Left renal pelvis (tissue), 4 donors: ENCODE results near the gene SRA1. TPM values are rescaled to one million over a fixed set of nuclear protein-coding genes. Genes with fewer than 3 reads are reported as not detected.
A peak's percentile ranks its signal among the peaks of the same experiment; 100 is the strongest.
"Not testable (repeated sequence)": the region's sequence is repeated elsewhere in the genome, so short reads cannot be mapped to it uniquely, and the experiment has no call there.

Experiments used
- DNase-seq, 4 donors: peaks; one replicate each; pipeline ENCODE4 v3.0.0-alpha.2; 2013; ENCODE audit warnings: low read depth in 4 of 4, low spot score in 3 of 4
- polyA plus RNA-seq, 4 donors: library from polyadenylated mRNA; unstranded; fragments of 120-200 nt; gene quantifications; one replicate each; pipeline ENCODE4 v1.2.1, GENCODE V29; 2013; ENCODE audit not compliant: insufficient read length in 4 of 4

Gene SRA1
- polyA plus RNA-seq: 10 to 100 TPM; 21.8 to 32.0 (median 27.9) TPM

GRCh38 chr5:140557136-140557805 is at the start of gene SRA1:
SRA1 (minus strand) TSS chr5:140557473; CDS start chr5:140557452, 21 bp downstream.
- peak; percentile 73 to 80 (median 74) for DNase-seq

- DNase-seq: no peak
Observed at GRCh38 chr5:140607031-140607430, 49.8 kb upstream of the SRA1 start.

DNA sequence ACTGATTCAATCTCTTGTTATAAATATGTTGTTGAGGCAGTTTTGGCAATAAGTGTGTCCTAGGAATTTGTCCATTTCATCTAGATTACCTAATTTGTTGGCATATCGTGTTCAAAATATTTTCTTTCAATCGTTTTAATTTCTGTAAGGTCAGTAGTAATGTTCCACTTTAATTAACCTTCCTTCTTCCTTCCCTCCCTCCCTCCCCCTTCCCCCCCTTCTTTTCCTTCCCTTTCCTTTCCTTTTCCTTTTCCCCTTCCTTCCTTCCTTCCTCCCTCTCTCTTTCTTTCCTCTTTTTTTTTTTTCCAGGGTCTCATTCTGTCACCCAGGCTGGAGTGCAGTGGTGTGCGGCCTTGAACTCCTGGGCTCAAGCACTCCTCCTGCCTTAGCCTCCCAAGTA is 48.6 kb upstream of the SRA1 start:
- DNase-seq: no peak

- DNase-seq: no peak
Observed at GRCh38 chr5:140603734-140604133, 46.5 kb upstream of the SRA1 start.

GRCh38 chr5:140603446-140603698 is 46.1 kb upstream of the SRA1 start:
- not testable (repeated sequence) for DNase-seq

GRCh38 chr5:140602147-140602546 is 44.9 kb upstream of the SRA1 start:
- DNase-seq: no peak

GRCh38 chr5:140600096-140600495 is 42.8 kb upstream of the SRA1 start:
- no peak for DNase-seq

DNA sequence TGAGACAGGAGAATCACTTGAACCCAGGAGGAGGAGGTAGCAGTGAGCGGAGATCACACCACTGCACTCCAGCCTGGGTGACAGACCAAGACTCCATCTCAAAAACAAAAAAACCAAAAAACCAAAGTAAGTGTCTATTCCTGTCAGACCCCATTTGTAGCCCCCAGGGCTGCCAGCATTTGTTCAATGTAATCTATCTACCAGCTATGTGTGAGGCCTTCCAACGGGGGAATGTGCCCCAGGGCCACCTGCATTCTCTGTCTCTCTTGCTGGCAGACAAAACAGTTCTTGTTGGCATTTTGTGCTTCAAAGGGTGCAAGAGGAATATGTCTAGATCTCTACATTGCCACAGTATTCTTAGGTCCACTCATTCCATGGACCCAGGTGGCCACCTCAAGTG is 41.6 kb upstream of the SRA1 start:
- no peak for DNase-seq

GRCh38 chr5:140596321-140596741 is 39.1 kb upstream of the SRA1 start:
- no peak for DNase-seq

DNA sequence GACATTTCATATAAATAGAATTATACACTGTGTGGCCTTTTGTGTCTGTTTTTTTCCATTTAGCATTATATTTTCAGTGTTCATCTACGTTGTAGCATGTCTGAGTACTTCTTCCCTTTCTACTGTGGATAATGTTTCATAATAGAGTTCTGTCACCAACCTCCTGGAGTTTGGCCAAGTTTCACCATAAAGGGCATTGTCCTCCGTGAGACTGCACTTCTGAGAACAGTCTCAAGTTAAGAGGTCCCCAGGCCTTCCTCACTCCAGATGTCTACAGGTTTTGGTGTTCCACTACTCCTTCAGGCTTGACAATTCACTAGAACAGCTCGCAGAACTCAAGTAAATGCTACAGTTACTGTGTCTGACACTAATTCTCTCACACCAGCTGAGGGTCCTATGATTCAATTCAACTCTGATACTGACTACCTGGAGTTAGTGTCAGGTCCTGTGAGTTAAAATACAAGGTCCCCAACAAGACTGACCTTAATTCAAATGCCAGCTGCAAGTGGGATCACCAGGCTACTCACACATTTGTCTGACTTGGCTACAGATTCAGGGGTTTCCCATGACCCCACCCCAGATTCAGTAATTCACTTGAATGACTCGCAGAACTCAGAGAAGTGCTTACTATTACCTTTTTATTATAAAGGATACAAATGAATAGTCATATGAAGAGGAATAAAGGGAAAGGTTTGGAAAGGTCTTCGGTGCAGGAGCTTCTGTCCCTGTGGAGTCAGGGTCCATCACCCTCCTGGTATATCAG is 38.4 kb upstream of the SRA1 start:
- no peak for DNase-seq

GRCh38 chr5:140594169-140594568 is 36.9 kb upstream of the SRA1 start:
- no peak for DNase-seq

DNA sequence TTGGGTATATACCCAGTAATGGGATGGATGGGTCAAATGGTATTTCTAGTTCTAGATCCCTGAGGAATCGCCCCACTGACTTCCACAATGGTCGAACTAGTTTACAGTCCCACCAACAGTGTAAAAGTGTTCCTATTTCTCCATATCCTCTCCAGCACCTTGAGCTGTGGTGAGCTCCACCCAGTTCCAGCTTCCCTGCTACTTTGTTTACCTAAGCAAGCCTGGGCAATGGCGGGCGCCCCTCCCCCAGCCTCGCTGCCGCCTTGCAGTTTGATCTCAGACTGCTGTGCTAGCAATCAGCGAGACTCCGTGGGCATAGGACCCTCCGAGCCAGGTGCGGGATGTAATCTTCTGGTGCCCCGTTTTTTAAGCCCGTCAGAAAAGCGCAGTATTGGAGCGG is 35.8 kb upstream of the SRA1 start:
- not testable (repeated sequence) for DNase-seq

GRCh38 chr5:140591747-140592372 is 34.6 kb upstream of the SRA1 start:
- DNase-seq: no peak

DNA sequence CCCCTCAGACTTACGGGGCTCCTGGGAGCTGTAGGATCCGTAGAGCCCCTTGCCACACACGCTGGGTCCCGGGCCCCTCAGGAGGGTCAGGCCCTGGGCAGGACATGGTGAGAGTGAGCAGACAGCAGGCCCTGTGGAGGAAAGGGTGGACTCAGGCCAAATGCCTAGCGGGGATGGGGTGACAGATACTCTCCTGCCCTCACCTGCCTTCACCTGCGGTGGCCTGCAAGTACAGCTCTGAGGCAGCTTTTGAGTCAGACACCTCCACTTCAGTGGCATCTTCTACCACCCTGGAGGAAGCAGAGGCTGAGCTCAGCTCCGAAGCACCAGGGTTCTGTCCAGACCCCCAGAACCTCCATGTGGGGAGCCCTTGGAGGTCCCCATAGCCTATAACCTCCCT is 33.6 kb upstream of the SRA1 start:
- DNase-seq: no peak

DNA sequence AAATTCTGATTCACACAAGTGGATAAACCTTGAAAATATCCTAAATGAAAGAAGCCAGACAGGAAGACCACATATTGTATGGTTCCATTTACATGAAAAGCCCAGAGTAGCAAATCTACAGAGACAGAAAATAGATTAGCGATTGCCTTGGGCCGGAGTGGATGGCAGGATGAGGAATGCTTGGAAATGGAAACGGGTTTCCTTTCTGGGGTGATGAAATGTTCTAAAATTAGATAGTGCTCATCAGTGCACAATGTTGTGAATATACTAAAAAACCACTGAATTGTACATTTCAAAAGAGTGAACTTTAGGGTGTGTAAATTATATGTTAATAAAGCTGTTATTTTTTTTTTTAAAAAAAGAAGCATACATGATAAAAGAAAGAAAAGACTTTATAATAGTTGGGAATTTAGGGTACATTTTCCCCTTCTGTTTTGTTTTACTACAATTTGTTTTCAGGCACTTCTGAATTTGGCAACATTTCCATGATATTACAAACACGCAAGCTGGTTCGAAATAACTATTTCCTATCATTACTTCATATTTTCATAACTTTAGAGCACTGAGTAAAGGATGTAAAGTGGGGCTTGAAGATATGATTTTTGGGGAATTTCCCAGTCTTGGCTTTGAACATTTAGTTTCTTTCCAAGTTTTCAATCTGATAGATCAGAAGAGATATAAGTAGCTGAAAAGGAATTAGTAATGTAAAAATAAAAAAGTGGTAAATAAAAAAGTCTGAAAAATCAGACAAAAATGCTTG is 31.2 kb upstream of the SRA1 start:
- no peak for DNase-seq

GRCh38 chr5:140587495-140587894 is 30.2 kb upstream of the SRA1 start:
- DNase-seq: no peak

DNA sequence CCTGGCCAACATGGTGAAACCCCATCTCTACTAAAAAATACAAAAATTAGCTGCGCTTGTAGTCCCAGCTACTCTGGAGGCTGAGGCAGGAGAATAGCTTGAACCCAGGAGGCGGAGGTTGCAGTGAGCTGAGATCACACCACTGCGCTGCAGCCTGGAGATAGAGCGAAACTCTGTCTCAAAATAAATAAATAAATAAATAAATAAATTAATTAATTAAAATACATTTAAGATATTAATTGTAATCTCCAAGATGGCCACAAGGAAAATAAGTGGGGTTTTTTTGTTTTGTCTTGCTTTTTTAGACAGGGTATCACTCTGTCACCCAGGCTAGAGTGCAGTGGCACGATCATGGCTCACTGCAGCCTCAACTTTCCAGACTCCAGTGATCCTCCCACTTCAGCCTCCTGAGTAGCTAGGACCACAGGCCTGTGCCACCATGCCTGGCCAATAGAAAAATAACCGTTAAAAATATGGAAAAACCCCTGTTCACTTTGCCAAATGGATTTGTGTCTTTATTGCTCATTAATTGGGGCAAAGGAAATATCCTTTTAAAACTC is 22.0 kb upstream of the SRA1 start:
- not testable (repeated sequence) for DNase-seq

DNA sequence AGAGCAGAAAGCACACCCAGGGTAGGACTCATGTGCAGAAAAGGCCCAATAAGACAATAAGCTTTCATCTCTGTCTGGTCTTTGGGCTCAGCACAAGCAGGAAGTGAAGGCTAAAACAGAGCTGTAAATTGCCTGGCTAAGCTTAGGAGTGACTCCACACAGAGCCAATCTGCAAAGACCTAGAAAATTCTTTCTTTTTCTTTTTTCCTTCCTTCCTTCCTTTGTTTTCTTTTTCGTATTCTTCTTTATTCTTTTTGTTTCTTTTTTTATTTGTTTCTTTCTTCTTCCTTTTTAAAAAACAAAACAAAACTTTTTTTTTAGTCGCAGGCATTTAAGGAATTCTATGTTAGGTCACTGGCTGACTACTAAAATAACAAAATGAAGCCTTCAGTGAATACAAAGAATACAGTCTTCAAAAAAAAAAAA is 19.5 kb upstream of the SRA1 start:
- no peak for DNase-seq

DNA sequence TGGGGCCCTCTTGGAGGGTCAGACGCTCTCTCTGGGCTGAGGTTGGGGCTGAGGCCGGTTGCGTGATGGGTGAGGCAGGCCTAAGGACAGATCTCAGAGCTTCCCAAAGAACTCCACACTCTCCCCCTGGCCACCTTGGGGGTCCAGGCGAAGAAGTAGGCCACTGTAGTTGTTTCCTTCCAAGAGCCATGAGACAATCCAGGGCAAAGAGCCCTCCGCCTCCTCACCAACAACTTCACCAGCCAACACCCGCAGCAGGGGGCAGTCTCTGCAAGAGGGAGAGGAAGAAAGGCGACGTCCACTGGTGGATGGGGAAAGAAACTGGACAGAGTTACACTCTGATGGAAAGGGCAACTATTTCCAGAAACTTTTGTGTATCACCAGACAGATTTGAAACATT is 18.0 kb upstream of the SRA1 start:
- DNase-seq: no peak

DNA sequence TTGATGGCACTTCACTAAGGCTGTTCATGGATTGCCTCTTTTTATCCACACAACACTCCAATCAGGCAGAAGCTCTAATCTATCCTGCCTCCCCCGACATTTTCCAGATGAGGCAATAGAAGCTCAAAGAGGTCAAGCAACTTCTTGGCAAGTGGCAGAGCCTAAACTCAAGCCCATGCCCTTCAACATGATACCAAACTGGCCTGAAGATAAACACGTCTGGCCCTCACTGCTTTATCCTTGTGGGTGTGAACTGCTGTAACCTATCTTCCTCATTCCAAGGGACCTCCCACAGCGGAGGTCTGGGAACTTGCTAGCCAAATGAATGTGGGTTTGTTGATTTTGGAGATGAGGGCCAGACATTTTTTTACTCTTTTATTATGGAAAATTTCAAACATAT is 16.9 kb upstream of the SRA1 start:
- DNase-seq: no peak

- DNase-seq: no peak
Observed at GRCh38 chr5:140573683-140574082, 16.4 kb upstream of the SRA1 start.
